ENCODE data around the gene PLEKHA7.

DNA sequence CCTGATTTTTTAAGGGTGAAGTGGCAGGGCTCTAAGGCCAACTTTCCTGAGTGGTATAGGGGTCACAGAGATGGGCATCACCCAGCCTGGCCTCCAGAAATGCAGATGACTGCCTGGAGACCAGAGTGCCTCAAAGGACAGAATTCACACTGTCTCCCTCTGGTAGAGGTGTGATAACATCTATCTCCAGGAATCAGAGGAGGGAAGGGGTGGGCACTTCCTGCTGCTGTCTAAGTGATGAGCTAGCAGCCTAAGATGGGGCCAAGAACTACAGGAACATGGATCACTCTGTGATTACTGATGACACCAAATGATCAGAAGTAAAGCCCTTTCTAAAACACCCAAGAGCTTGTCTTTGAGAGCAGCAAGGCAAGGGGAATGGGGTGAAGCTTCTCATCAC is 213.8 kb downstream of the PLEKHA7 start:
- TF ChIP-seq FOXP2 (optimal IDR thresholded peaks at IDR 0.05; ENCODE audit: borderline replicate concordance, extremely low read depth, extremely low read length, insufficient read depth) (no peak), REST (IDR thresholded peaks at IDR 0.05; ENCODE audit: insufficient read depth in 1 of 2, low read depth in 2 of 2, low read length in 2 of 2) (no peak), POLR2AphosphoS5 (IDR thresholded peaks at IDR 0.05; ENCODE audit: low read depth, low read length) (no peak), SIN3A (IDR thresholded peaks at IDR 0.05; ENCODE audit: borderline replicate concordance, insufficient read depth, low read length) (no peak)

Data from PFSK-1 (cell line).